Stimulated activated CD4-positive, alpha-beta T cell treated with anti-CD3 and anti-CD28 coated beads, Interleukin-1b, Interleukin-23, amount 100 ng/mL, for 1 hour (primary cell): ENCODE measurements around the gene PTPN4.
"Not testable (repeated sequence)": the region's sequence is repeated elsewhere in the genome, so short reads cannot be mapped to it uniquely, and the experiment has no call there.

Experiments used
- DNase-seq, 2 donors: peaks; one replicate each; pipeline ENCODE4 v3.0.0-alpha.2; 2020; ENCODE audit warnings: low read depth in 2 of 2

Gene PTPN4

DNA sequence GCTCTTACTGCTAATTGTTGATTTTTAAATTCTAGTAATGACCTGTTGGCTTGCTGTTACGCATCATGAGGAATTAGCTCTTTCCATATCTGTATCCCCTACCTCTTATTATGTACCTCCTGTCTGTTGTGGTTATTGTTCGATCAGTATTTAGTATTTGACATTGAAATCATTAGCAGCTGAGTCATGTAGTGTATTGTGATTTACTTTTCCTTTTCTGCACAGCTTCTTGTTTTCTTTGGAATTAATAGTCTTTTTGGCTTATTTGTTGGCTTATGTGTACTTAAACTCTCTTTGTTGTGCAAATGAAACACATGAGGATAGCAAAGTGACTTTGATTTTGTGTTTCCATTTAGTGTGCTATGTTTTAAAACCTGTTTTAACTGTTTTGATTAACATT, 257.5 kb downstream of the PTPN4 start:
- DNase-seq: no peak

GRCh38 chr2:120018549-120018948, 258.8 kb downstream of the PTPN4 start:
- DNase-seq: no peak

- no peak for DNase-seq
Measured at GRCh38 chr2:120020554-120020953, 260.8 kb downstream of the PTPN4 start.

DNA sequence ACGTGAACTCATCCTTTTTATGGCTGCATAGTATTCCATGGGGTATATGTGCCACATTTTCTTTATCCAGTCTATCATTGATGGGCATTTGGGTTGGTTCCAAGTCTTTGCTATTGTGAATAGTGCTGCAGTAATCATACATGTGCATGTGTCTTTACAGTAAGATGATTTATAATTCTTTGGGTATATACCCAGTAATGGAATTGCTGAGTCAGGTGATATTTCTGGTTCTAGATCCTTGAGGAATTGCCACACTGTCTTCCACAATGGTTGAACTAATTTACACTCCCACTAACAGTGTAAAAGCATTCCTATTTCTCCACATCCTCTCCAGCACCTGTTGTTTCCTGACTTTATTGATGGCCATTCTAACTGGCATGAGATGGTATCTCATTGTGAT, 262.8 kb downstream of the PTPN4 start:
- DNase-seq: not testable (repeated sequence)

DNA sequence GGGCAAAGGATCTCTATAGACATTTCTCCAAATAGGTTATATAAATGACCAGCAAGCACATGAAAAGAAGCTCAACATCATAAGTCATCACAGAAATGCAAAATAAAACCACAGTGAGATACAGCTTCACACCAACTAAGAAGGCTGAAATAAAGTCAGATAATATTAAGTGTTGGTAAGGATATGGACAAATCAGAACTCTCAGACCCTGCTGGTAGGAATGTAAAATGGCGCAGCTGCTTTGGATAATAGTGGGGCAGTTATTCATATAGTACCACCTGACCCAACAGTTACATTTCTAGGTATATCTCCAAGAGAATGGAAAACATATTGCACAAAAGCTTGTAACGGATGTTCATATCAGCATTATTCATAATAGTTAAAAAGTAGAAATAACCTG, 267.2 kb downstream of the PTPN4 start:
- DNase-seq: no peak

DNA sequence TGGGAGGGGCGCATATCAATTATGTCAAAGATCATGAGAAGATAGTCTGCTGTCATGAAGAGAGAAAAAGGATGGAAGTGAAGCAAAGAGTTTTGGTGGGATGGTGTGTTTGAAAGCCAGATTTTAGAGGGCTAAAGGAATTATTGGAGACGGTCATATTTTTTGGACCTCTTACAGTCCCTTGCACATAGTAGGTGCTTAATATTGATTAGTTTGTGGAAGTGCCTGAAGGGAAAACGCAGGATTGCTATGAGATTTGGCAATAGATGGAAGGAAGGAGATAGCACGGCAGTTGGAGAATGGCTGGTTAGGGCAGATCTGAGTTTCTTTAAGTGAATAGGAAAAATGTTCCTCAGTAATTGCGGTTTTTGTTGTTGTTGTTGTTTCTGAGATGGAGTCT, 269.1 kb downstream of the PTPN4 start:
- no peak for DNase-seq

DNA sequence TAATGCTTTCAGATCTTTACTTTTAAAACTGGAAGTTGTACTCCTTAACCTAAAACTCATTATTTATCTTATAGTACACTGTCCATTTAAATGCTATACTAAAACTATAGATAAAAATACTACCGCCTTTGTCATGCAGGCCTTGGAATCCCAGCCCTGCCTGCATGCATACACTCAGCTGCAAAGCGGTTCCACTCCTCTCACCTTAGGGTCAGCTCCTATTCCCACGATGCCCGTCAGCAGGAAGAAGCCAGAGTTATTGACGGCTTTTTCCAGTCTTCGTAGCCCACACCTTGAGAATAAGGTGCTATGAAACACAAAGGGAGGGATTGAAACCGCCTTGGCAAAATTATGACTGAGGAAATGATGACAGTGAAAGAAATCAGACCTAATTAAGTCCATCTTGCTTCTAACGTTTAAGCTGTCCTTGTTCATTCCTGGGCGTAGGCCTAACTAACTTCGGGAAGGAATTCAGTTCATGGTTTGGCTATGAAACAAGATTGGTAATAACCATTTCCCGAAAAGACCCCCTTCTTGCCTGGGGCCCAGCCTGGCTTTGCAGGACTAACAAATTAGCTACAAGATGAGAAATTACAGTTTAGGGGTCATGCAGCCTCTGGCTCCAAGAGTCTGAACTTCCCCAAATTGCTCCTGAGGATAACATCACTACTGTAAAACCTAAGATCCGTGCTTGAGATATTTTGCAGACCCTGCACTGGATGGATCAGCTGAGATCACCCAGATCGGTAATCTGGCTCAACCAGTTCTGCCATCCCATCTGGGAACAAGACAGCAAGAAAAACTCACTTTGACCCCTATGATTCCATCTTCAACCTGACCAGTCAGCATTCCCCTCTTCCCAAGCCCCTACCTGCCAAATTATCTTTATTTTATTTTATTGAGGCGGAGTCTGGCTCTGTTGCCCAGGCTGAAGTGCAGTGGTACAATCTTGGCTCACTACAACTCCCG, 270.2 kb downstream of the PTPN4 start:
- no peak for DNase-seq

GRCh38 chr2:120032297-120032696, 272.6 kb downstream of the PTPN4 start:
- DNase-seq: no peak
